Astrocyte (in vitro differentiated cells and primary cell): ENCODE measurements around the gene KBTBD2. TPM values are rescaled to one million over a fixed set of nuclear protein-coding genes. Genes with fewer than 3 reads are reported as not detected.
A peak's percentile ranks its signal among the peaks of the same experiment; 100 is the strongest.
"Not testable (repeated sequence)": the region's sequence is repeated elsewhere in the genome, so short reads cannot be mapped to it uniquely, and the experiment has no call there.

Source experiments
- DNase-seq: peaks from one replicate; pipeline ENCODE4 v3.0.0-alpha.2; 2010; ENCODE audit warnings: low read depth
- FAIRE-seq: peaks from 2 replicates; lab custom pipeline; 2011; peaks lifted over from hg19 to GRCh38; lab: Jason Lieb, UNC
- H2AFZ ChIP-seq: 2 replicates; pipeline ENCODE4 v1.6.0; 2012; ENCODE audit warnings: low read depth, low read length, inconsistent platforms
- H3K27ac ChIP-seq: 2 replicates; pipeline ENCODE4 v1.5.1; 2011; ENCODE audit warnings: low read depth, low read length, inconsistent platforms
- H3K27me3 ChIP-seq: 2 replicates; pipeline ENCODE4 v1.6.0; 2011; ENCODE audit warnings: low read length, inconsistent platforms; ENCODE audit not compliant: insufficient read depth
- H3K36me3 ChIP-seq: 2 replicates; pipeline ENCODE4 v1.5.1; 2011; ENCODE audit warnings: low read length, inconsistent platforms; ENCODE audit not compliant: insufficient read depth
- H3K4me1 ChIP-seq: 2 replicates; pipeline ENCODE4 v1.5.1; 2011; ENCODE audit warnings: low read length, inconsistent platforms; ENCODE audit not compliant: insufficient read depth
- H3K4me2 ChIP-seq: 2 replicates; pipeline ENCODE4 v1.6.0; 2012; ENCODE audit warnings: low read length, inconsistent platforms
- H3K4me3 ChIP-seq: 2 replicates; pipeline ENCODE4 v1.5.1; 2011; ENCODE audit warnings: low read depth, mild to moderate bottlenecking, low read length, inconsistent platforms; ENCODE audit not compliant: insufficient read depth
- H3K79me2 ChIP-seq: 2 replicates; pipeline ENCODE4 v1.6.0; 2012; ENCODE audit warnings: mild to moderate bottlenecking, low read length, inconsistent platforms; ENCODE audit not compliant: insufficient read depth
- H3K9ac ChIP-seq: 2 replicates; pipeline ENCODE4 v1.6.0; 2012; ENCODE audit warnings: mild to moderate bottlenecking, low read length, inconsistent platforms
- H3K9me3 ChIP-seq: 2 replicates; pipeline ENCODE4 v1.5.1; 2012; ENCODE audit warnings: low read depth, mild to moderate bottlenecking, low read length, inconsistent platforms; ENCODE audit not compliant: insufficient read depth
- H4K20me1 ChIP-seq: 2 replicates; pipeline ENCODE4 v1.6.0; 2012; ENCODE audit warnings: low read length, inconsistent platforms; ENCODE audit not compliant: insufficient read depth
- H3K27ac Mint-ChIP-seq: one replicate; pipeline ENCODE4 v1.8.0; 2021; ENCODE audit warnings: mild to moderate bottlenecking, mixed read lengths; ENCODE audit not compliant: unreplicated experiment
- H3K27me3 Mint-ChIP-seq: one replicate; pipeline ENCODE4 v1.8.0; 2021; ENCODE audit warnings: low read depth, mixed read lengths; ENCODE audit not compliant: unreplicated experiment
- H3K36me3 Mint-ChIP-seq: one replicate; pipeline ENCODE4 v1.8.0; 2021; ENCODE audit warnings: low read depth, mixed read lengths; ENCODE audit not compliant: unreplicated experiment
- H3K4me1 Mint-ChIP-seq: one replicate; pipeline ENCODE4 v1.8.0; 2021; ENCODE audit warnings: low read depth, mixed read lengths; ENCODE audit not compliant: unreplicated experiment
- H3K4me3 Mint-ChIP-seq: one replicate; pipeline ENCODE4 v1.8.0; 2021; ENCODE audit warnings: mild to moderate bottlenecking, moderate library complexity, mixed read lengths; ENCODE audit not compliant: unreplicated experiment
- H3K9me3 Mint-ChIP-seq: one replicate; pipeline ENCODE4 v1.8.0; 2021; ENCODE audit warnings: mild to moderate bottlenecking, mixed read lengths; ENCODE audit not compliant: unreplicated experiment
- EZH2 ChIP-seq: IDR thresholded peaks from 2 replicates; pipeline ENCODE4 v1.6.1; 2012; ENCODE audit warnings: mild to moderate bottlenecking, low read length, inconsistent platforms; ENCODE audit not compliant: insufficient read depth
- total RNA-seq: library from RNA; stranded (reverse); gene quantifications from 2 replicates; pipeline ENCODE4 v1.2.1, GENCODE V29; 2021
- TF ChIP-seq, protein P1 (sequence below): IDR thresholded peaks from 2 replicates; pipeline ENCODE4 v1.5.1; 2011; ENCODE audit warnings: low read depth, mild to moderate bottlenecking, inconsistent platforms, low read length, moderate library complexity; ENCODE audit not compliant: insufficient read depth

The KBTBD2 gene
- total RNA-seq, 1 donor from 2014 or later = 26.9 TPM

DNA sequence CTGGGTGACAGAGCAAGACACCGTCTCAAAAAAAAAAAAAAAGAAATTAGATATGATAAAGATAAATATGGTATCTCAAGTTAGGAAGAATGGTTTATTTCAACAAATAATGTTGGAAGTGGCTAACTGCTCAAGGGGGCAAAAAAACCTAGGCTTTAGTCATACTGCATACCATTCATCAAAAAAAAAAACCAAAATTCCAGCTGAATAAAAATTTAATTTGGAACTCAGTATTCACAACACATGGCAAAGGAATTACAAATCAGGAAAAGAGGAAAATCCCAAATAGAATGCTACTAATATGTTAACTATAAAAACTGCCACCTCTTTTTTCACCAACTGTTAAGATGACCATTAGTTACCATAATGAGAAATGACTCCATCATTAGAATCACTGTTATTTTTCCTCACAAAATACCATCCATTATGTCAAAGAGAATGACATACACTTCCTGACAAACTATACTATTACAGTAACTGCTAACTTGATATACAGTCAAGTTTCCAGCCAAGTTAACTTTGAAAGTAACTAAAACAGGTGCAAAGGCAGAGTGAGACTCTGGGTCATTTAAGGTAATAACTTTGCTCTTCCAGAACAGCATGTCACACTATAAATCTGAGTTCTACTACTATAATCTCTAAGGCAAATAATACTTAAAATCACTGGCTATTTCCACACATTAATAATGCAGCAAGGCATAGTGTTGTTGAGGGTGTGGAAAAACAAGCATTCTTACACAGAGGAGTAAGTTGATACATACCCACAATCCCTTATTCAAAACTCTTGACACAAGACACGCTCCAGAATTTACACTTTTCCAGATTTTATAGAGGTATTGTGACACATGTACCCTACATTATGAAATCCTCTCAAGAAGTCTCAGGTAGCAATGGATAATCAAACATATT is 10.2 kb downstream of the KBTBD2 start:
- H3K4me2 ChIP-seq = no peak overlapping the region

GRCh38 chr7:32879460-32879859 is 12.1 kb downstream of the KBTBD2 start:
- no peaks in the 10 kb centered on the region for H3K9me3 Mint-ChIP-seq
- Histone ChIP-seq H3K4me2 (peak overlapping the region; percentile 31), H2AFZ (no peak overlapping the region), H3K27ac (no peak overlapping the region), H3K9ac (no peak overlapping the region), H4K20me1 (peaks cover 61% of the 10 kb centered on the region), H3K36me3 (peaks cover 6% of the 10 kb centered on the region), H3K79me2 (peaks cover 98% of the 10 kb centered on the region), H3K27me3 (no peaks in the 10 kb centered on the region), H3K4me3 (no peak overlapping the region), H3K9me3 (no peaks in the 10 kb centered on the region), H3K4me1 (peaks cover 12% of the 10 kb centered on the region)
- peak overlapping the region; percentile 3 for H3K27ac Mint-ChIP-seq
- FAIRE-seq = no peak
- H3K27me3 Mint-ChIP-seq = no peaks in the 10 kb centered on the region
- TF ChIP-seq EZH2 = no peak
- TF ChIP-seq, protein P1, sequence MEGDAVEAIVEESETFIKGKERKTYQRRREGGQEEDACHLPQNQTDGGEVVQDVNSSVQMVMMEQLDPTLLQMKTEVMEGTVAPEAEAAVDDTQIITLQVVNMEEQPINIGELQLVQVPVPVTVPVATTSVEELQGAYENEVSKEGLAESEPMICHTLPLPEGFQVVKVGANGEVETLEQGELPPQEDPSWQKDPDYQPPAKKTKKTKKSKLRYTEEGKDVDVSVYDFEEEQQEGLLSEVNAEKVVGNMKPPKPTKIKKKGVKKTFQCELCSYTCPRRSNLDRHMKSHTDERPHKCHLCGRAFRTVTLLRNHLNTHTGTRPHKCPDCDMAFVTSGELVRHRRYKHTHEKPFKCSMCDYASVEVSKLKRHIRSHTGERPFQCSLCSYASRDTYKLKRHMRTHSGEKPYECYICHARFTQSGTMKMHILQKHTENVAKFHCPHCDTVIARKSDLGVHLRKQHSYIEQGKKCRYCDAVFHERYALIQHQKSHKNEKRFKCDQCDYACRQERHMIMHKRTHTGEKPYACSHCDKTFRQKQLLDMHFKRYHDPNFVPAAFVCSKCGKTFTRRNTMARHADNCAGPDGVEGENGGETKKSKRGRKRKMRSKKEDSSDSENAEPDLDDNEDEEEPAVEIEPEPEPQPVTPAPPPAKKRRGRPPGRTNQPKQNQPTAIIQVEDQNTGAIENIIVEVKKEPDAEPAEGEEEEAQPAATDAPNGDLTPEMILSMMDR = no peak
- peaks cover 7% of the 10 kb centered on the region for H3K4me1 Mint-ChIP-seq
- H3K4me3 Mint-ChIP-seq = no peak overlapping the region
- DNase-seq = peak; percentile 14
- peaks cover 4% of the 10 kb centered on the region for H3K36me3 Mint-ChIP-seq

More for the DNA sequence above, 10.2 kb downstream of the KBTBD2 start:
- Histone ChIP-seq H4K20me1 (peaks cover 66% of the 10 kb centered on the region), H3K79me2 (peaks cover 99% of the 10 kb centered on the region), H3K4me1 (peaks cover 12% of the 10 kb centered on the region), H3K27ac (no peak overlapping the region), H3K9ac (no peak overlapping the region), H3K27me3 (no peaks in the 10 kb centered on the region), H3K4me3 (no peak overlapping the region), H2AFZ (no peak overlapping the region), H3K9me3 (no peaks in the 10 kb centered on the region), H3K36me3 (no peaks in the 10 kb centered on the region)
- H3K9me3 Mint-ChIP-seq = no peaks in the 10 kb centered on the region
- peaks cover 9% of the 10 kb centered on the region for H3K4me1 Mint-ChIP-seq
- FAIRE-seq (no peak), DNase-seq (peak; percentile 41)
- H3K27ac Mint-ChIP-seq = no peak overlapping the region
- H3K4me3 Mint-ChIP-seq = no peak overlapping the region
- H3K36me3 Mint-ChIP-seq = peaks cover 3% of the 10 kb centered on the region
- no peak for TF ChIP-seq EZH2
- TF ChIP-seq, protein P1 = no peak
- H3K27me3 Mint-ChIP-seq = no peaks in the 10 kb centered on the region

- not testable (repeated sequence) for H3K9me3 Mint-ChIP-seq, H3K27ac Mint-ChIP-seq, H3K4me1 Mint-ChIP-seq, H3K36me3 Mint-ChIP-seq, H3K9me3 ChIP-seq, DNase-seq, H3K27me3 Mint-ChIP-seq, FAIRE-seq, H3K4me3 Mint-ChIP-seq, H3K27ac ChIP-seq, H2AFZ ChIP-seq, H3K27me3 ChIP-seq, H3K9ac ChIP-seq, H3K4me3 ChIP-seq, H3K4me2 ChIP-seq, H3K36me3 ChIP-seq
- peaks cover 12% of the 10 kb centered on the region for H3K4me1 ChIP-seq
- peaks cover 85% of the 10 kb centered on the region for H3K79me2 ChIP-seq
- peaks cover 51% of the 10 kb centered on the region for H4K20me1 ChIP-seq
These were observed 13.5 kb downstream of the KBTBD2 start for GRCh38 chr7:32878023-32878422.
